A549 (cell line): ENCODE results near the gene PKM. TPM values are rescaled to one million over a fixed set of nuclear protein-coding genes. Genes with fewer than 3 reads are reported as not detected.

ENCODE experiments used
- ATAC-seq, 2 experiments: fragments of 200-7000 bp in 1 of 2; fragments of >200 bp in 1 of 2; cut with Nextera tagmentation in 1 of 2; cut with Tn5 transposase in 1 of 2; 3 replicates each; pipeline versions ENCODE4 v1.8.0 to v1.9.1; 2018 to 2020; ENCODE audit warnings: mild to moderate bottlenecking in 1 of 2, moderate library complexity in 1 of 2
- CTCF ChIA-PET: fragments of 300-600 bp; sonication (Branson Sonifier 250); formaldehyde crosslinking; extraction: SDS; loops from one replicate; lab custom pipeline; 2021; ENCODE audit warnings: antibody characterized with exemption, inconsistent platforms; lab: Yijun Ruan, JAX
- POLR2A ChIA-PET: fragments of 350-600 bp; formaldehyde crosslinking; extraction: SDS; loops from one replicate; lab custom pipeline; 2021; ENCODE audit warnings: antibody characterized with exemption, inconsistent platforms; lab: Yijun Ruan, JAX
- DNase-seq, 2 experiments: peaks; one replicate each; pipeline versions ENCODE4 v3.0.0 to v3.0.0-alpha.2; 2011 to 2016; ENCODE audit warnings: low read depth in 1 of 2, low spot score in 1 of 2
- FAIRE-seq: peaks from 2 replicates; lab custom pipeline; 2011; peaks lifted over from hg19 to GRCh38; lab: Jason Lieb, UNC
- H3K27ac ChIP-seq, 2 experiments: fragments of >200 bp; sonication (Bioruptor Twin); formaldehyde crosslinking; 3 replicates each; pipeline ENCODE4 v1.5.1; 2016 to 2017
- H3K4me1 ChIP-seq: fragments of >200 bp; sonication (Bioruptor Twin); formaldehyde crosslinking; 3 replicates; pipeline ENCODE4 v1.6.1; 2016
- H3K4me2 ChIP-seq: fragments of >200 bp; sonication (Bioruptor Twin); formaldehyde crosslinking; 3 replicates; pipeline ENCODE4 v1.6.1; 2016
- H3K4me3 ChIP-seq: fragments of >200 bp; sonication (Bioruptor Twin); formaldehyde crosslinking; 3 replicates; pipeline ENCODE4 v1.5.1; 2016
- H3K9me3 ChIP-seq: fragments of >200 bp; sonication (Bioruptor Twin); formaldehyde crosslinking; 3 replicates; pipeline ENCODE4 v1.6.1; 2016
- BCL3 ChIP-seq: fragments of >200 bp; sonication (Bioruptor Twin); formaldehyde crosslinking; IDR thresholded peaks from 3 replicates; pipeline ENCODE4 v1.6.1; 2016
- BHLHE40 ChIP-seq: IDR thresholded peaks from 2 replicates; pipeline ENCODE4 v1.6.1; 2012; ENCODE audit warnings: low read depth, low read length, inconsistent platforms
- CBX8 ChIP-seq: fragments of 200-600 bp; sonication (generic); IDR thresholded peaks from 2 replicates; pipeline ENCODE4 v1.6.1; 2016
- CHD4 ChIP-seq: fragments of 200-600 bp; sonication (generic); IDR thresholded peaks from 2 replicates; pipeline ENCODE4 v1.6.1; 2016; ENCODE audit warnings: antibody characterized with exemption, mild to moderate bottlenecking, borderline replicate concordance
- E2F6 ChIP-seq: IDR thresholded peaks from 2 replicates; pipeline ENCODE4 v1.6.1; 2012; ENCODE audit warnings: low read depth, borderline replicate concordance
- EHF ChIP-seq: fragments of 250-450 bp; sonication (Bioruptor Pico); IDR thresholded peaks from 2 replicates; pipeline ENCODE4 v1.5.0; 2020; ENCODE audit warnings: mild to moderate bottlenecking
- EP300 ChIP-seq, 2 experiments: fragments of >200 bp; sonication (Bioruptor Twin); formaldehyde crosslinking; IDR thresholded peaks; 2 replicates in 1 of 2; 3 replicates in 1 of 2; pipeline ENCODE4 v1.6.1; 2016 to 2017
- FOSB ChIP-seq: fragments of 250-450 bp; sonication (Bioruptor Pico); IDR thresholded peaks from 2 replicates; pipeline ENCODE4 v1.5.0; 2020; ENCODE audit warnings: mild to moderate bottlenecking, moderate library complexity
- HOXA7 ChIP-seq: fragments of 250-450 bp; sonication (Bioruptor Pico); IDR thresholded peaks from 2 replicates; pipeline ENCODE4 v1.5.0; 2020; ENCODE audit warnings: mild to moderate bottlenecking, moderate library complexity
- KDM5A ChIP-seq: fragments of 200-600 bp; sonication (generic); IDR thresholded peaks from 2 replicates; pipeline ENCODE4 v1.6.1; 2016; ENCODE audit warnings: antibody characterized with exemption, mild to moderate bottlenecking
- NFE2L2 ChIP-seq: fragments of 150-350 bp; conservative IDR thresholded peaks from 2 replicates; pipeline ENCODE4 v1.6.1; 2014; ENCODE audit warnings: low read length
- POLR2AphosphoS2 ChIP-seq: conservative IDR thresholded peaks from 2 replicates; pipeline ENCODE4 v1.6.1; 2012; ENCODE audit warnings: low read length, improper control_type of control experiment, inconsistent platforms
- RAD21 ChIP-seq, 2 experiments: fragments of >200 bp in 1 of 2; sonication (Bioruptor Twin) in 1 of 2; formaldehyde crosslinking in 1 of 2; IDR thresholded peaks in 1 of 2; conservative IDR thresholded peaks in 1 of 2; 2 replicates in 1 of 2; 3 replicates in 1 of 2; pipeline ENCODE4 v1.6.1; 2012 to 2018; ENCODE audit warnings: inconsistent platforms in 1 of 2
- SREBF2 ChIP-seq: fragments of 450-650 bp; IDR thresholded peaks from 2 replicates; pipeline ENCODE4 v1.6.1; 2014; ENCODE audit warnings: mild to moderate bottlenecking, moderate library complexity
- TP53 ChIP-seq: fragments of 250-450 bp; sonication (Bioruptor Pico); IDR thresholded peaks from 2 replicates; pipeline ENCODE4 v1.5.0; 2021; ENCODE audit warnings: mild to moderate bottlenecking, moderate library complexity
- WGBS: methylation state at CpG from one replicate; pipeline ENCODE4 v1.1.6; 2017; ENCODE audit errors: missing lambda C conversion rate; 5-methylcytosine and 5-hydroxymethylcytosine counted together
- polyA plus RNA-seq, 4 experiments: library from polyadenylated mRNA; depleted of rRNA in 3 of 4; stranded (reverse); fragments of >200 nt; fragmentation: RNase III in 1 of 4; extraction: RNeasy Plus Mini Kit Qiagen cat#74134 plus additional on column Dnase treatment in 1 of 4; gene quantifications; 2 replicates in 3 of 4; 3 replicates in 1 of 4; pipeline ENCODE4 v1.2.3, GENCODE V29; 2011 to 2017
- TF ChIP-seq, protein P1 (sequence below): IDR thresholded peaks from 2 replicates; pipeline ENCODE4 v1.6.1; 2012
- TF ChIP-seq, protein P2 (sequence below): fragments of 250-450 bp; sonication (Bioruptor Pico); IDR thresholded peaks from 2 replicates; pipeline ENCODE4 v1.5.0; 2021; ENCODE audit warnings: mild to moderate bottlenecking, moderate library complexity, borderline replicate concordance
- TF ChIP-seq, protein P3 (sequence below): fragments of 150-350 bp; IDR thresholded peaks from 2 replicates; pipeline ENCODE4 v1.6.1; 2014; ENCODE audit warnings: low read depth, mild to moderate bottlenecking, low read length
- TF ChIP-seq, protein P4 (sequence below): fragments of >200 bp; sonication (Bioruptor Twin); formaldehyde crosslinking; IDR thresholded peaks from 3 replicates; pipeline ENCODE4 v1.5.1; 2016
- TF ChIP-seq, protein P5 (sequence below): fragments of 250-450 bp; sonication (Bioruptor Pico); IDR thresholded peaks from 2 replicates; pipeline ENCODE4 v1.5.0; 2020; ENCODE audit warnings: low read depth, mild to moderate bottlenecking, moderate library complexity

The PKM gene
- polyA plus RNA-seq, 2 of the 4 experiments (the other 2 are of a cell fraction): 3,443 to 3,848 TPM

- CTCF ChIA-PET: interaction anchor here (1.4 to 31.0 kb wide), 3 partner anchors 9 to 83 kb away, joined by 5 to 644 read pairs (median 8); partner anchors contain the start of gene PKM
- no peak for ATAC-seq
- Histone ChIP-seq H3K4me1 (peaks cover 77% of the 10 kb centered on the region), H3K4me2 (no peak overlapping the region), H3K27ac (peak overlapping the region in 1 of 2 experiments; percentile 56; a peak in 2 of 6 replicates), H3K9me3 (no peaks in the 10 kb centered on the region), H3K4me3 (no peak overlapping the region)
- POLR2A ChIA-PET: interaction anchor here (1.0 to 1.8 kb wide), 3 partner anchors 22 to 29 kb away, joined by 3 to 8 read pairs (median 7); partner anchors contain the start of gene PKM
- DNase-seq: no peak
- FAIRE-seq: no peak
- WGBS: 86% methylated on average over 13 of the region's 13 CpGs
- TF ChIP-seq POLR2AphosphoS2: no peak
- TF ChIP-seq, protein P1, sequence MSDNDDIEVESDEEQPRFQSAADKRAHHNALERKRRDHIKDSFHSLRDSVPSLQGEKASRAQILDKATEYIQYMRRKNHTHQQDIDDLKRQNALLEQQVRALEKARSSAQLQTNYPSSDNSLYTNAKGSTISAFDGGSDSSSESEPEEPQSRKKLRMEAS: no peak
- TF ChIP-seq TP53 (CRISPR knock-in tag): no peak
- no peak for TF ChIP-seq BCL3
- no peak for TF ChIP-seq EP300 (IDR thresholded peaks at IDR 0.05)
- no peak for TF ChIP-seq CHD4
- TF ChIP-seq RAD21 (conservative IDR thresholded peaks at IDR 0.05 in 1 of 2, IDR thresholded peaks at IDR 0.05 in 1 of 2): no peak
- TF ChIP-seq CBX8: no peak
- TF ChIP-seq, protein P2, sequence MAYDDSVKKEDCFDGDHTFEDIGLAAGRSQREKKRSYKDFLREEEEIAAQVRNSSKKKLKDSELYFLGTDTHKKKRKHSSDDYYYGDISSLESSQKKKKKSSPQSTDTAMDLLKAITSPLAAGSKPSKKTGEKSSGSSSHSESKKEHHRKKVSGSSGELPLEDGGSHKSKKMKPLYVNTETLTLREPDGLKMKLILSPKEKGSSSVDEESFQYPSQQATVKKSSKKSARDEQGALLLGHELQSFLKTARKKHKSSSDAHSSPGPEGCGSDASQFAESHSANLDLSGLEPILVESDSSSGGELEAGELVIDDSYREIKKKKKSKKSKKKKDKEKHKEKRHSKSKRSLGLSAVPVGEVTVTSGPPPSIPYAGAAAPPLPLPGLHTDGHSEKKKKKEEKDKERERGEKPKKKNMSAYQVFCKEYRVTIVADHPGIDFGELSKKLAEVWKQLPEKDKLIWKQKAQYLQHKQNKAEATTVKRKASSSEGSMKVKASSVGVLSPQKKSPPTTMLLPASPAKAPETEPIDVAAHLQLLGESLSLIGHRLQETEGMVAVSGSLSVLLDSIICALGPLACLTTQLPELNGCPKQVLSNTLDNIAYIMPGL (CRISPR knock-in tag): no peak
- no peak for TF ChIP-seq FOSB (CRISPR knock-in tag)
- no peak for TF ChIP-seq EHF (CRISPR knock-in tag)
- TF ChIP-seq, protein P3, sequence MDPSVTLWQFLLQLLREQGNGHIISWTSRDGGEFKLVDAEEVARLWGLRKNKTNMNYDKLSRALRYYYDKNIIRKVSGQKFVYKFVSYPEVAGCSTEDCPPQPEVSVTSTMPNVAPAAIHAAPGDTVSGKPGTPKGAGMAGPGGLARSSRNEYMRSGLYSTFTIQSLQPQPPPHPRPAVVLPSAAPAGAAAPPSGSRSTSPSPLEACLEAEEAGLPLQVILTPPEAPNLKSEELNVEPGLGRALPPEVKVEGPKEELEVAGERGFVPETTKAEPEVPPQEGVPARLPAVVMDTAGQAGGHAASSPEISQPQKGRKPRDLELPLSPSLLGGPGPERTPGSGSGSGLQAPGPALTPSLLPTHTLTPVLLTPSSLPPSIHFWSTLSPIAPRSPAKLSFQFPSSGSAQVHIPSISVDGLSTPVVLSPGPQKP: no peak
- TF ChIP-seq, protein P4, sequence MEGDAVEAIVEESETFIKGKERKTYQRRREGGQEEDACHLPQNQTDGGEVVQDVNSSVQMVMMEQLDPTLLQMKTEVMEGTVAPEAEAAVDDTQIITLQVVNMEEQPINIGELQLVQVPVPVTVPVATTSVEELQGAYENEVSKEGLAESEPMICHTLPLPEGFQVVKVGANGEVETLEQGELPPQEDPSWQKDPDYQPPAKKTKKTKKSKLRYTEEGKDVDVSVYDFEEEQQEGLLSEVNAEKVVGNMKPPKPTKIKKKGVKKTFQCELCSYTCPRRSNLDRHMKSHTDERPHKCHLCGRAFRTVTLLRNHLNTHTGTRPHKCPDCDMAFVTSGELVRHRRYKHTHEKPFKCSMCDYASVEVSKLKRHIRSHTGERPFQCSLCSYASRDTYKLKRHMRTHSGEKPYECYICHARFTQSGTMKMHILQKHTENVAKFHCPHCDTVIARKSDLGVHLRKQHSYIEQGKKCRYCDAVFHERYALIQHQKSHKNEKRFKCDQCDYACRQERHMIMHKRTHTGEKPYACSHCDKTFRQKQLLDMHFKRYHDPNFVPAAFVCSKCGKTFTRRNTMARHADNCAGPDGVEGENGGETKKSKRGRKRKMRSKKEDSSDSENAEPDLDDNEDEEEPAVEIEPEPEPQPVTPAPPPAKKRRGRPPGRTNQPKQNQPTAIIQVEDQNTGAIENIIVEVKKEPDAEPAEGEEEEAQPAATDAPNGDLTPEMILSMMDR: no peak
- no peak for TF ChIP-seq SREBF2
- no peak for TF ChIP-seq KDM5A
- no peak for TF ChIP-seq E2F6
- TF ChIP-seq HOXA7 (CRISPR knock-in tag): no peak
- TF ChIP-seq BHLHE40: no peak
These were observed 28.7 kb downstream of the PKM start for GRCh38 chr15:72202302-72202701.

DNA sequence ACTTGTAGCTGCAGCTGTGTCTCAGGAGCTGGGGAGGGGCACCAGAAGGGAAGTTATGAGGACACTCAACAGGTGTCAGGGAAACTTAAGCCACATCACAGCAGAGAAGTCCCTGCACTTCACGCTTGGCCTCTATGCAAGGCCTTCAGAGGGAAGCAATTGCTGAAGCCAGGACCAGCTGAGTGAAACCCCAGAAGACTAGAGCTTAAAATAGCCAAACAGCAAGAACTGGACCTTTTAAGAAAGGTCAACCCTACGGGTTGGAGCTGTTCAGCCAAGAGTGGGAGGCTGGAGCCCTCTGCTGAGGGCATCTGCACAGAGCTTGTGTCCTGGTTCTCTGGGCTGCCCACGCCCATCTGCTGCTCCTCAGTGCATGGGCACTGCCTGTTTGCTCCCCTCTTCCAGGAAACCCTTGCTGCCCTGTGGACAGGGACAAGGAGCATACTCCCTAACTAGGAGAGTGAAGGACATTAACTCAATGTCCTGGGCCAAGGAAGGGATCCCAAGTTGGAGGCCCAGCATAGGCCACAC is 29.5 kb downstream of the PKM start:
- Histone ChIP-seq H3K4me3 (no peak overlapping the region), H3K27ac (peak overlapping the region in 1 of 2 experiments; percentile 4; a peak in 1 of 6 replicates), H3K4me1 (peaks cover 69% of the 10 kb centered on the region), H3K4me2 (no peak overlapping the region), H3K9me3 (no peaks in the 10 kb centered on the region)
- no peak for TF ChIP-seq NFE2L2
- TF ChIP-seq, protein P5, sequence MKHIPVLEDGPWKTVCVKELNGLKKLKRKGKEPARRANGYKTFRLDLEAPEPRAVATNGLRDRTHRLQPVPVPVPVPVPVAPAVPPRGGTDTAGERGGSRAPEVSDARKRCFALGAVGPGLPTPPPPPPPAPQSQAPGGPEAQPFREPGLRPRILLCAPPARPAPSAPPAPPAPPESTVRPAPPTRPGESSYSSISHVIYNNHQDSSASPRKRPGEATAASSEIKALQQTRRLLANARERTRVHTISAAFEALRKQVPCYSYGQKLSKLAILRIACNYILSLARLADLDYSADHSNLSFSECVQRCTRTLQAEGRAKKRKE: 0 out of 2 replicates have a peak, but pooled peaks have one; percentile 8
- CTCF ChIA-PET: interaction anchor here (0.5 to 31.0 kb wide), 10 partner anchors 8 to 785 kb away, joined by 3 to 644 read pairs (median 8); partner anchors contain the start of gene PKM
- FAIRE-seq: no peak
- no peak for ATAC-seq
- no peak for DNase-seq
- 81% methylated on average over 3 of the region's 3 CpGs for WGBS
- POLR2A ChIA-PET: interaction anchor here (0.9 to 4.7 kb wide), 4 partner anchors 23 to 83 kb away, joined by 3 to 40 read pairs (median 5); partner anchors contain the start of genes MYO9A, PKM and SENP8
